Measurements from ENCODE around the gene MYRF. TPM values are rescaled to one million over a fixed set of nuclear protein-coding genes. Genes with fewer than 3 reads are reported as not detected.

Gene MYRF
- polyA plus RNA-seq, 1 donor (not counting 4 experiments of a cell fraction or from before 2014, with no cell fraction given): 0.14 TPM

- FAIRE-seq: no peak
- DNase-seq (ENCODE audit: low read depth, low spot score): no peak
- no peaks in the 10 kb centered on the region for H3K79me2 ChIP-seq (ENCODE audit: control insufficient read depth, insufficient read depth, low read length)
- peaks cover 7 to 24% of the 10 kb centered on the region in 2 experiments for H3K36me3 ChIP-seq (ENCODE audit: control insufficient read depth in 2 of 2, extremely low read depth in 1 of 2, insufficient read depth in 2 of 2, low read length in 2 of 2)
- no peaks in the 10 kb centered on the region for H3K4me1 ChIP-seq (ENCODE audit: control insufficient read depth, extremely low read depth, insufficient read depth, low read length)
- peaks cover 3% of the 10 kb centered on the region for H3K9me1 ChIP-seq (ENCODE audit: control insufficient read depth, extremely low read depth, insufficient read depth, low read length)
- no peak overlapping the region for H3K4me2 ChIP-seq (ENCODE audit: control insufficient read depth, extremely low read depth, insufficient read depth, low read depth, low read length)
- no peak overlapping the region for H3K4me3 ChIP-seq (ENCODE audit: control insufficient read depth in 2 of 3, extremely low read depth in 1 of 3, insufficient read depth in 2 of 3, low read depth in 1 of 3, low read length in 3 of 3)
- no peak overlapping the region for H3K9ac ChIP-seq (ENCODE audit: control insufficient read depth, extremely low read depth, insufficient read depth, low read length)
- dilution Hi-C loops (cut with MboI; ENCODE audit: extremely low pct_ligation_motif_present, low sequenced_read_pairs): no loop called here
- TF ChIP-seq CTCF (optimal IDR thresholded peaks at IDR 0.05 in 1 of 3, IDR thresholded peaks at IDR 0.05 in 1 of 3, conservative IDR thresholded peaks at IDR 0.05 in 1 of 3; ENCODE audit: extremely low read depth in 1 of 3, insufficient read depth in 2 of 3, low read length in 3 of 3): no peak
- no peak for TF ChIP-seq EZH2 (IDR thresholded peaks at IDR 0.05; ENCODE audit: low read length)
- H3K9me3 ChIP-seq (ENCODE audit: control insufficient read depth, low read depth, low read length): no peaks in the 10 kb centered on the region
- no peaks in the 10 kb centered on the region for H3K27me3 ChIP-seq (ENCODE audit: control insufficient read depth, extremely low read depth, insufficient read depth, low read length)
- H4K20me1 ChIP-seq (ENCODE audit: control insufficient read depth, extremely low read depth, insufficient read depth, low read length): no peaks in the 10 kb centered on the region
- no peak overlapping the region for H2AFZ ChIP-seq (ENCODE audit: control insufficient read depth, low read length)
- H3K27ac ChIP-seq (ENCODE audit: control insufficient read depth, insufficient read depth, low read length): no peak overlapping the region
Measured at GRCh38 chr11:61805146-61805545, 52.7 kb downstream of the MYRF start.

GRCh38 chr11:61806785-61807184 is 54.3 kb downstream of the MYRF start:
- Histone ChIP-seq H4K20me1 (ENCODE audit: control insufficient read depth, extremely low read depth, insufficient read depth, low read length) (no peaks in the 10 kb centered on the region), H3K79me2 (ENCODE audit: control insufficient read depth, insufficient read depth, low read length) (no peaks in the 10 kb centered on the region), H3K4me2 (ENCODE audit: control insufficient read depth, extremely low read depth, insufficient read depth, low read depth, low read length) (no peak overlapping the region), H3K36me3 (ENCODE audit: control insufficient read depth in 2 of 2, extremely low read depth in 1 of 2, insufficient read depth in 2 of 2, low read length in 2 of 2) (peaks cover 7 to 25% of the 10 kb centered on the region in 2 experiments), H3K27me3 (ENCODE audit: control insufficient read depth, extremely low read depth, insufficient read depth, low read length) (no peaks in the 10 kb centered on the region), H3K9ac (ENCODE audit: control insufficient read depth, extremely low read depth, insufficient read depth, low read length) (no peak overlapping the region), H3K9me3 (ENCODE audit: control insufficient read depth, low read depth, low read length) (no peaks in the 10 kb centered on the region), H3K4me3 (ENCODE audit: control insufficient read depth in 2 of 3, extremely low read depth in 1 of 3, insufficient read depth in 2 of 3, low read depth in 1 of 3, low read length in 3 of 3) (no peak overlapping the region), H3K4me1 (ENCODE audit: control insufficient read depth, extremely low read depth, insufficient read depth, low read length) (no peaks in the 10 kb centered on the region), H3K9me1 (ENCODE audit: control insufficient read depth, extremely low read depth, insufficient read depth, low read length) (peaks cover 3% of the 10 kb centered on the region), H3K27ac (ENCODE audit: control insufficient read depth, insufficient read depth, low read length) (no peak overlapping the region), H2AFZ (ENCODE audit: control insufficient read depth, low read length) (no peak overlapping the region)
- TF ChIP-seq CTCF (optimal IDR thresholded peaks at IDR 0.05 in 1 of 3, IDR thresholded peaks at IDR 0.05 in 1 of 3, conservative IDR thresholded peaks at IDR 0.05 in 1 of 3; ENCODE audit: extremely low read depth in 1 of 3, insufficient read depth in 2 of 3, low read length in 3 of 3) (no peak), EZH2 (IDR thresholded peaks at IDR 0.05; ENCODE audit: low read length) (no peak)
- dilution Hi-C loops (cut with MboI; ENCODE audit: extremely low pct_ligation_motif_present, low sequenced_read_pairs): no loop called here
- FAIRE-seq (no peak), DNase-seq (ENCODE audit: low read depth, low spot score) (no peak)

Data from keratinocyte (primary cell).